HG03342 (cell line): ENCODE results near the gene CYB5A.
"Not testable (repeated sequence)": the region's sequence is repeated elsewhere in the genome, so short reads cannot be mapped to it uniquely, and the experiment has no call there.

Experiments
- ATAC-seq: cut with Tn5 transposase; IDR thresholded peaks from one replicate; pipeline ENCODE4 v1.9.1; 2021; ENCODE audit warnings: mild to moderate bottlenecking, moderate library complexity; ENCODE audit not compliant: unreplicated experiment

The CYB5A gene

DNA sequence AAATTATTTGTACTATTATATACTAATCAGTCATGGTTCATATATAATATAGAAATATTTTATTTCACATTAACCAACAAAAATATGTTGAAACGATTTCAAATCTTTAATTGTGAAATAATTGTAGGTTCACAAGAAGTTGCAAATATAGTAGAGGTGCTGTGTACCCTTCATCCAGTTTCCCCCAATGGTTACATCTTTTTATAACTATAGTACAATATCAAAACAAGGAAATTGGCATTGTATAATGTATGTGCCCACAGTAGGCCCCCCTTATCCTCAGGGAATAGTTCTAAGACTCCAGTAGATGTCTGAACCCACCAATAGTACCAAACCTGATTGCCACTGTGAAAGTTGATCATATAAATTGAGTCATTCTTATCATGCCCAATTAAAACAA is 7.4 kb upstream of the CYB5A start:
- no peak for ATAC-seq

DNA sequence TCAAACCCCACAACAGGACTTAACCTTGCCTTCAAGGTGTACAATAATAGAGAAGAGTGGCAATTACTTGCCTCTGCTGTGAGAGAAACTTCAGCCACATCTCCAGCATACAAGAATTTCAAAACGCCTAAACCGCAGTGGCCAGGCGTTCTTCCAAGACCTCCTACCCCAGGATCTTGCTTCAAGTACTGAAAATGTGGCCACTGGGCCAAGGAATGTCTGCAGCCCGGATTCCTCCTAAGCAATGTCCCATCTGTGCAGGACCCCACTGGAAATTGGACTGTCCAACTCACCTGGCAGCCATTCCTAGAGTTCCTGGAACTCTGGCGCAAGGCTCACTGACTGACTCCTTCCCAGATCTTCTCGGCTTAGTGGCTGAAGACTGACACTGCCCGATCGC is 2.8 kb upstream of the CYB5A start:
- no peak for ATAC-seq

DNA sequence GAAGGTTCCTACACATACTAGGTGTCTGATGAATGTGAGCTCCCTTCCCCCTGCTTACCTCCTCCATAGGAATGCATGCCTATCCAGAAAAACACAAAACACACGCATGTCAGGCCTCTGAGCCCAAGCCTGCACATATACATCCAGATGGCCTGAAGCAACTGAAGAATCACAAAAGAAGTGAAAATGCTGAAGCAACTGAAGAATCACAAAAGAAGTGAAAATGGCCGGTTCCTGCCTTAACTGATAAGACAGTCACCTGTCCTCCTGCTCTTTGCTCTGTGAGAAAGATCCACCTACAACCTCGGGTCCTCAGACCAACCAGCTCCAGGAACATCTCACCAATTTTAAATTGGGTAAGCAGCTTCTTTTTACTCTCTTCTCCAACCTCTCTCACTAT is 1.2 kb upstream of the CYB5A start:
- ATAC-seq, result not testable (repeated sequence)

GRCh38 chr18:74292541-74292858 is 737 bp upstream of the CYB5A start:
- no peak for ATAC-seq

- no peak for ATAC-seq
These were observed 342 bp downstream of the CYB5A start for GRCh38 chr18:74291472-74291770.

DNA sequence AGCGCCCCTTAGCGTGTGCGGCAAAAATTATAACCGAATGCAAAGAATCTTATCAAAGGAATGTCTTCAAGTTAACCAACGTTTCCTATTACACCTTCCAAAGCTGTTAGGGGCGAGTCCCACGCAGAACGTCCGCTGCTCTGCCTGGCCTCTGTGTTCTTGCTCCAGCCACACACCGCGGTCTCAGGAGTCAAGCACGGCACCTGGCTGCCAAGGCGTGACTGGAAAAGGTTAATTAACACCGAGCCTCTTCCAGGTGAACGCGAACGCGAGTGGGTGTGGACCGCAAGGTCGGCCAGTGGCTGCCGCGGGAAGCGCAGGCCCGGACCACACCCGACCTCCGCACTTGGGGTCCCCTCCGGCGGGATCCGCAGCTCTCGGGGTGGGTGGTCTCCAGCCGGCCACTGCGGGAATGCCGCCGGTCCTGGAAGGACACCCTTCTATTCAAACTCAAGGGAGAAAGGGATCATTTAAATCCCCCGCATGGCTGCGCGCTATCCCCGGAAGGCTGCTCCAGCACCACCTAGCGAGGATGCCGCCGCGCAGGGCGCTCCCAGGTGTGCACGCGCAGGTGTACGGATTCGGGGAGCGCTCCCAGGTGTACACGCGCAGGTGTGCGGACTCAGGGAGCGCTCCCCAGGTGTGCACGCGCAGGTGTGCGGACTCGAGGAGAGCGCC is 830 bp downstream of the CYB5A start:
- ATAC-seq, result no peak

DNA sequence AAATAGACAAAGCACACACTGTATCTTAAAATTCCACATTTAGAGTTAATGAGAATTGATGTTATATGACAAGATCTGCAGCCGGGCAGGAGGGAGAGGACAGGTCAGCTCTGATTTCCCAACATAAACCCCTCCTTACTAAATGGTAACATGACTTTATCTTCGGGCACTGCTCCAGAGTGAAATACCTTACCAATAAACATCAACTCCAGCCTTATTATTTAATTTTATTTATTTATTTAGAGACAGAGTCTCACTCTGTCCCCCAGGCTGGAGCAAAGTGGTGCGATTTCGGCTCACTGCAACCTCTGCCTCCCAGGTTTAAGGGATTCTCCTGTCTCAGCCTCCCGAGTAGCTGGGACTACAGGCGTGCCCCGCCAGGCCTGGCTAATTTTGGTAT is 1.7 kb downstream of the CYB5A start:
- no peak for ATAC-seq

GRCh38 chr18:74289137-74289536 is 2.6 kb downstream of the CYB5A start:
- no peak for ATAC-seq

DNA sequence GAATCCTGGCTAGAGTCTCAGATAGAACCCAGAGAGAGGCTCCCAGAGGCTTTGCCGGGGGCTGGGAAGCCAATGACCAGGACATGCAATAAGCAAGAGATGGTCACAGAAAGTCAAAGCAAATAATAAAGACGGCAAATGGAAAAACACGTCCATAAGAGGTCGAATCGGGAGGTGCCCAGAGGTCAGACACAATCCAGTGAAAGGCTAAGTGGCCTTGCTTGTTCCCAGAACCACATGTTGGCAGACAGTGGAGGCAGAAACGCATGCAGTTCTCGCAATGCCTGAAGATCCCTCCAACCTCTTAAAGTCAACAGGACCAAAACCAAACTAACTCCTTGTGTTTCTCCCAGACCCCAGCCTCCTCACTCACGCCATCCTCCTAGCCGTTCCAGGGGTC is 3.0 kb downstream of the CYB5A start:
- ATAC-seq, result no peak

GRCh38 chr18:74288041-74288440 is 3.7 kb downstream of the CYB5A start:
- no peak for ATAC-seq

DNA sequence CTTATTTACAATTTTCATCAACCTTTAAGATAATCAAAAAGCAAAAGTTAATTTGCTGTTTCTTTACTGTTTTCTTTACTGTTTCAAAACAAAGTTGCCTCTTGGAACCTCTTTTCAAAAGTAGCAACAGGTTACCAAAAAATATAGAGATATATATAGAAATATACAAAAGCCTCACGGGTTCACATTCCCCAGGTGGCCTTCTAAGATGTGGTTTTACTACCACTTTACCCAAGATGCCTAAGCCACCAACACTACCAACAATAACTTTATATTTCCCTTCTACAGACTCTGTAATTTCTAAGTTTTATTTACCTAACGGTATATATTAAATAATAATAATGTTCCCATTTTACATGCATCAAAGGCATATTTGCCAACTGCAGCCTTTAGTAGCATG is 4.9 kb downstream of the CYB5A start:
- no peak for ATAC-seq

- no peak for ATAC-seq
These were observed 5.5 kb downstream of the CYB5A start for GRCh38 chr18:74286106-74286855.

- ATAC-seq, result not testable (repeated sequence)
These were observed 6.2 kb downstream of the CYB5A start for GRCh38 chr18:74285583-74285982.

DNA sequence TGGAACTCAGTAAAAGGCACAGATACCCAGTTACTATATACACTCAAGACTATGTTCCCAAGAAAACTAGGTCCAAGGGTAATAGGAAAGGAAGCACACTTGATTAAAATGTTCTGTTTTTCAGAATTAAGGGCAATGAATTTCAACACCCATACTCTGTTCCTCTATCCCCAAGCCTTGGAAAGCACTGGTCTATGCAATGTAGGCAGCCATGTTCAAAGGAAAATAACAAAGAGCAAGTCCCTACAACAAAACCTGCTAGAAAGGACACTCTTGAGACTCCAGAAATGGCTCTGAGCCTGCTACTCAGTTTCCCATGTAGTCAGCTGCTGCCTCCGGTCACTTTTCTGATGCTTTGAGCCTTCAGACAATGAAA is 6.8 kb downstream of the CYB5A start:
- no peak for ATAC-seq

DNA sequence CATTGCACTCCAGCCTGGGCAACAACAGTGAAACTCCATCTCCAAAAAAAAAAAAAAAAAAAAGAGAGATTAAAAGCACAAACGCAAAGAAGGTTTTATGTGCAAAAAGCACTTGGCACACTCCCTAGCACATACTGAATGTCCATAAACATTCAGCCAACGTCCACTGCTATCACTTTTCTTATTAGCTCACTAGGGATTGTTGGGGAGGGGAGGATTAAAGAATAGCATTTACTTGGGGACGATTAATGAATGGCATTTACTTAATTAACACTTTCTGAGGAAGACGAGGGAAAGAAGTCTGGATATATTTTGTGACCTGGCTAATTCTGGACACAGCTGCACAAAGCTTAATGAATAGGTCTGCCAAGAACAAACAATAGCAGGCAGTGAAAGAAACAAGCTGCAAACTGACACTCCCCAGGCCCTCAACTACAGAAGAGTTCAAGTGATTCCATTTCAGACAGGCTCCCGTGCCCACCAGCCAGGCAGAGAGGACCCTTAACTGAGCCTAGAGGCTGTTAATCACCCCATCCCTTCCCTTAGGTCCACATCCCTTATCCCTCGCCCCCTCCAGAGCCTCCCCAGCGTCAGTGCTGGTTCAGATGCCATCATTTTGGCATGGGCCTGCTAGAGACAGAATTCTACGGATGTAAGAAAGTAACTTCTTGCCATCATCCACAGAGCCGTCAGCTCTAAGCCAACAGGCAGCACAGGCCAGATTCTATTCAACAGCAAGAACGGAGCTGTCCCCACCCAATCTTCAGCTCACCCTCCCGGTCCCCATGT is 7.4 kb downstream of the CYB5A start:
- ATAC-seq, result no peak

- ATAC-seq, result no peak
These were observed 8.1 kb downstream of the CYB5A start for GRCh38 chr18:74283646-74284045.

GRCh38 chr18:74282755-74283554 is 8.8 kb downstream of the CYB5A start:
- no peak for ATAC-seq

DNA sequence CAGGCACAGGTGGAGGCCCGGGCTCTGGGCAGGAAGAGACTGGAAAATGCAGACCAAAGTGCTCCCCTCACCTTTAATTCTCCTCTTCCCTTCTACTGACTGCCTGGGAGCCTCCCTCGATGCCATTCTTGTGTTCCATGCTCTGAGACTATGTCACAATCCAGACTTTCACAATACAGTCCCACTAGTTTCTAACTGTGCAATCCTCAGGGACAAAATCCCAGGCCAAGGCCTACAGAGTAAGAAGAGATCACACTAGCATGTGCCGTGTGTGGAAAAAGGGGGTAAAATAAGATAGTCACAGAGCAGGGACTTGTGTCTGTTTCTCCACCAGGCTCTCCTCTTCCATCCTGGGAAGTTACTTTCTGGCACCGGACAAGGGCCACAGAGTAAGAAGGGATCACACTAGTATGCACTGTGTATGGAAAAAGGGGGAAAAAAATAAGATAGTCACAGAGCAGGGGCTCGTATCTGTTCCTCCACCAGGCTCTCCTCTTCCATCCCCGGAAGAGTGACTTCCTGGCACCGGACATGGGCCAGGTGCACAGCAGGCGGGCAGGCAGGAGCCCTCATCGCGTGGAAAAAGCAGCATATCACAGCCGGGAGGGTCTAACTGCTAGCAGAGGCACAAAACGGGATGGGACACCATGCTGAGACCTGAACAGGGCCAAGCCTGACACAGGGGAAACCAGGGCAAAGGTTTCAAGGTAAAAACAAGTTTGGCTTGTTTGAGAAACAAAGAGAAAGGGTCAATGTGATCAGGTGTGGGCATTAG is 9.6 kb downstream of the CYB5A start:
- no peak for ATAC-seq

GRCh38 chr18:74281011-74281979 is 10.5 kb downstream of the CYB5A start:
- ATAC-seq, result no peak

DNA sequence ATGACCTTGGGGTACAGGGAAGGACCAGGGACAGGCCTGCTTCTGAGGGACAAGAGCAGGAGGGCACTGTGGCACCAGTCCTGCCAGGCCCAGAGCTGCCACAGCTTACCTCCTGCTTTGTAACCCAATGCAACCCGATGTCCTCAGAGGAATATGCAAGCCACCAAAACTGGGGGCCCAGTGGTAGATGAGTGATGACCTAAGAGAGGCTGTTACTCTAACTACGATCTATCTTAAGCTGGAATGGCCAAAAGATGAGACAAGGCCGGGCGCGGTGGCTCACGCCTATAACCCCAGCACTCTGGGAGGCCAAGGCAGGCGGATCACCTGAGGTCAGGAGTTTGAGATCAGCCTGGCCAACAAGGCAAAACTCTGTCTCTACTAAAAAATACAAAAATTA is 12.8 kb downstream of the CYB5A start:
- no peak for ATAC-seq
